ENCODE results near the gene MYBPC1.
"Not testable (repeated sequence)": the region's sequence is repeated elsewhere in the genome, so short reads cannot be mapped to it uniquely, and the experiment has no call there.

- TF ChIP-seq CTCF (IDR thresholded peaks at IDR 0.05; ENCODE audit: low read depth, low read length); POLR2A (IDR thresholded peaks at IDR 0.05; ENCODE audit: extremely low read depth, insufficient read length); MAX (IDR thresholded peaks at IDR 0.05; ENCODE audit: low read depth, low read length); MYC (IDR thresholded peaks at IDR 0.05; ENCODE audit: low read depth, low read length): not testable (repeated sequence)
Observed at GRCh38 chr12:101676497-101676896, 81.7 kb downstream of the MYBPC1 start.
